SU-DHL-6 (cell line): ENCODE data around the gene MLST8.

Source experiments
- H2AFZ ChIP-seq: fragments of 200-600 bp; sonication (generic); 2 replicates; pipeline ENCODE4 v1.6.1; 2014; ENCODE audit warnings: low read depth, mild to moderate bottlenecking, moderate library complexity, mixed read lengths, antibody characterized with exemption, low read length; ENCODE audit not compliant: severe bottlenecking
- H3F3A ChIP-seq: fragments of 200-600 bp; shearing (Covaris generic); 2 replicates; pipeline ENCODE4 v1.6.0; 2016; ENCODE audit warnings: antibody characterized with exemption, mild to moderate bottlenecking; ENCODE audit not compliant: insufficient read depth
- H3K27ac ChIP-seq: fragments of 200-600 bp; sonication (generic); 2 replicates; pipeline ENCODE4 v1.5.1; 2016; ENCODE audit warnings: low read depth, mild to moderate bottlenecking, low read length, moderate library complexity, mixed read lengths
- H3K27me3 ChIP-seq: fragments of 200-600 bp; sonication (generic), shearing (Covaris generic); 2 replicates; pipeline ENCODE4 v1.6.0; 2014; ENCODE audit warnings: mild to moderate bottlenecking, low read length
- H3K36me3 ChIP-seq: fragments of 200-600 bp; sonication (generic); 2 replicates; pipeline ENCODE4 v1.6.1; 2014; ENCODE audit warnings: mild to moderate bottlenecking, low read length, mixed read lengths
- H3K4me2 ChIP-seq: fragments of 300-600, 200-600 bp; shearing (Covaris generic), sonication (generic); 2 replicates; pipeline ENCODE4 v1.6.0; 2014; ENCODE audit warnings: low read length, low read depth, mild to moderate bottlenecking; ENCODE audit not compliant: poor library complexity, severe bottlenecking
- H3K4me3 ChIP-seq: fragments of 200-600 bp; sonication (generic); 2 replicates; pipeline ENCODE4 v1.5.1; 2014; ENCODE audit warnings: antibody characterized with exemption, low read length, mild to moderate bottlenecking, mixed read lengths; ENCODE audit not compliant: insufficient read depth, poor library complexity, severe bottlenecking
- H3K79me2 ChIP-seq: fragments of 200-600 bp; sonication (generic); 2 replicates; pipeline ENCODE4 v1.6.1; 2014; ENCODE audit warnings: mild to moderate bottlenecking, low read length, moderate library complexity; ENCODE audit not compliant: insufficient read depth
- H3K9ac ChIP-seq: fragments of 200-600 bp; sonication (generic); 2 replicates; pipeline ENCODE4 v1.7.0; 2014; ENCODE audit warnings: mild to moderate bottlenecking, low read length
- H3K9me2 ChIP-seq: fragments of 200-600 bp; sonication (generic); replicated peaks from 2 replicates; pipeline ENCODE4 v1.6.1; 2014; ENCODE audit warnings: low read length; ENCODE audit not compliant: insufficient read depth
- H3K9me3 ChIP-seq: fragments of 200-600 bp; sonication (generic); 2 replicates; pipeline ENCODE4 v1.6.1; 2014; ENCODE audit warnings: low read length, mixed read lengths; ENCODE audit not compliant: insufficient read depth
- H4K20me1 ChIP-seq: fragments of 200-600 bp; sonication (generic); 2 replicates; pipeline ENCODE4 v1.6.1; 2014; ENCODE audit warnings: low read depth, mild to moderate bottlenecking, antibody characterized with exemption, low read length, moderate library complexity, mixed read lengths
- CTCF ChIP-seq: fragments of 200-600 bp; sonication (generic); IDR thresholded peaks from one replicate; pipeline ENCODE4 v1.5.1; 2017; ENCODE audit warnings: antibody characterized with exemption, mild to moderate bottlenecking, low read length, moderate library complexity; ENCODE audit not compliant: insufficient read depth, poor library complexity, severe bottlenecking
- EZH2phosphoT487 ChIP-seq: fragments of 200-600 bp; sonication (generic), shearing (Covaris generic); conservative IDR thresholded peaks from 2 replicates; pipeline ENCODE4 v1.6.1; 2018; ENCODE audit warnings: mild to moderate bottlenecking, antibody characterized with exemption, low read length, moderate library complexity, mixed read lengths

MLST8 gene

GRCh38 chr16:2176047-2176446 lies 29.2 kb upstream of the MLST8 start:
- Histone ChIP-seq H3K79me2 (no peaks in the 10 kb centered on the region), H3F3A (no peaks in the 10 kb centered on the region), H3K4me2 (no peak overlapping the region), H4K20me1 (no peaks in the 10 kb centered on the region), H2AFZ (no peak overlapping the region), H3K9me2 (no peaks in the 10 kb centered on the region), H3K27me3 (no peaks in the 10 kb centered on the region), H3K36me3 (no peaks in the 10 kb centered on the region), H3K9ac (no peak overlapping the region), H3K27ac (no peak overlapping the region), H3K4me3 (no peak overlapping the region), H3K9me3 (no peaks in the 10 kb centered on the region)
- TF ChIP-seq EZH2phosphoT487, result no peak
- no peak for TF ChIP-seq CTCF

- no peaks in the 10 kb centered on the region for H4K20me1 ChIP-seq
- no peaks in the 10 kb centered on the region for H3K27me3 ChIP-seq
- H3K9me2 ChIP-seq, result no peaks in the 10 kb centered on the region
These were observed 28.2 kb upstream of the MLST8 start for GRCh38 chr16:2177101-2177500.

GRCh38 chr16:2177561-2177960 lies 27.7 kb upstream of the MLST8 start:
- TF ChIP-seq EZH2phosphoT487, result no peak
- no peak for TF ChIP-seq CTCF
- Histone ChIP-seq H3K9ac (no peak overlapping the region), H3K27me3 (no peaks in the 10 kb centered on the region), H2AFZ (no peak overlapping the region), H3K9me3 (no peaks in the 10 kb centered on the region), H3K9me2 (no peaks in the 10 kb centered on the region), H3K79me2 (no peaks in the 10 kb centered on the region), H3K4me2 (no peak overlapping the region), H3K4me3 (no peak overlapping the region), H3F3A (no peaks in the 10 kb centered on the region), H4K20me1 (no peaks in the 10 kb centered on the region), H3K27ac (no peak overlapping the region), H3K36me3 (no peaks in the 10 kb centered on the region)

More at GRCh38 chr16:2177101-2177500, 28.2 kb upstream of the MLST8 start:
- Histone ChIP-seq H3K4me2 (no peak overlapping the region), H3K9me3 (no peaks in the 10 kb centered on the region), H3K9ac (no peak overlapping the region), H3K79me2 (no peaks in the 10 kb centered on the region), H3K27ac (no peak overlapping the region), H3F3A (no peaks in the 10 kb centered on the region), H2AFZ (no peak overlapping the region), H3K4me3 (no peak overlapping the region), H3K36me3 (no peaks in the 10 kb centered on the region)
- TF ChIP-seq CTCF (no peak), EZH2phosphoT487 (no peak)
